HG02642 (cell line): ENCODE measurements around the gene VPS51.

Experiments used
- ATAC-seq: cut with Tn5 transposase; IDR thresholded peaks from one replicate; pipeline ENCODE4 v1.9.1; 2021; ENCODE audit warnings: mild to moderate bottlenecking; ENCODE audit not compliant: unreplicated experiment, poor library complexity

The VPS51 gene

DNA sequence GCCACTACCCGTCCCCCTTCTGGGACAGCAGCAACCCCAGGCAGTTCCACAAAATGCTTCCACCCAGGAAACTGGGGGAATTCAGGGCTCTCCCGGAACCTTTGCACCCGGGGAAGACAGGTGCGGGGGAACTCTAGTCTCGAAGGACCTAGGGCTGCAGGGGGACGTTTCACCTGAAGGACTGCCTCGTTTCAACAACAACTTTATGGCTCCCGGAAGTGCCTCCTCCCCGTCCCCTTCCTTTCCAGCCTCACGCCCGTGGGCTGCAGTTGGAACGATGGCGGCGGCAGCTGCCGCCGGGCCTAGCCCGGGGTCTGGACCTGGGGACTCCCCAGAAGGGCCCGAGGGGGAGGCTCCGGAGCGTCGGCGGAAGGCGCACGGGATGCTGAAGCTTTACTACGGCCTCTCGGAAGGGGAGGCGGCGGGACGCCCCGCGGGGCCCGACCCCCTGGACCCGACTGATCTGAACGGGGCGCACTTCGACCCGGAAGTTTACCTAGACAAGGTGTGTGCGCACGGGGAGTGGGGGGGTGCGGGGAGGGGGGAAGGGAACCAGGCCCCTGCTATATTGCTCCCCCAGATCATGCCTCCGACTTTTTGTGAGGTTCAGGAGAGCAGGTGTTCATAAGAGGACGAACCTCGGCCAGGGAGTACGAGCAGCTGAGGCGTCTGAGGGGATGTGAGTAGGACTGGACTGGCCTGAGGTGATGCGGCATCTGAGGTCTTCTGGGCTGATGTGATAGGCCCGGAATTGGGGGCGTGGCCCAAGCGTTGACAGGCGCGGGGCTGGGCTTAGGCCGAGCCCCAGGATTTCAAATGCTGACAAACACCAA, at the start of gene VPS51:
Gene VPS51 (plus strand): TSS at position 241 of the 833 bp plus-strand sequence. CDS start 37 bp downstream, at position 278.
- peak; percentile 81 for ATAC-seq

- no peak for ATAC-seq
These were observed 48.2 kb upstream of the VPS51 start for GRCh38 chr11:65047581-65048422.

DNA sequence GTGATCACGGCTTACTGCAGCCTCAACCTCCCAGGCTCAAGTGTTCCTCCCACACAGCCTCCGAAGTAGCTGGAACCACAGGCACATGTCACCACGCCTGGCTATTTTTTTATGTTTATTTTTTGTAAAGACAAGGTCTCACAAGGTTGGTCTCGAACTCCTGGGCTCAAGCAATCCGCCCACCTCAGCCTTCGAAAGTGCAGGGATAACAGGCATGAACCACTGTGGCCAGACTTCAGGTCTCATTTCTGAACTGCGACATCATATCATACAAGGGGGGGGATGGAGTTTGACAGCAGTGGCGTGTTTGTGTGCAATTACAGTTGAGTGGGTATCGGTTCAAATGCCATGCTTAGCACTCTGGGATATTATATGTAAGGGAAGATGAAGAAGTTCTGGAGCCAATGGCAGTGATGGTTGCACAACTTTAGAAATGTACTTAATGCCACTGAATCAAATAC, 44.6 kb upstream of the VPS51 start:
- ATAC-seq = no peak

- ATAC-seq = no peak
These were observed 42.0 kb upstream of the VPS51 start for GRCh38 chr11:65053827-65054508.

DNA sequence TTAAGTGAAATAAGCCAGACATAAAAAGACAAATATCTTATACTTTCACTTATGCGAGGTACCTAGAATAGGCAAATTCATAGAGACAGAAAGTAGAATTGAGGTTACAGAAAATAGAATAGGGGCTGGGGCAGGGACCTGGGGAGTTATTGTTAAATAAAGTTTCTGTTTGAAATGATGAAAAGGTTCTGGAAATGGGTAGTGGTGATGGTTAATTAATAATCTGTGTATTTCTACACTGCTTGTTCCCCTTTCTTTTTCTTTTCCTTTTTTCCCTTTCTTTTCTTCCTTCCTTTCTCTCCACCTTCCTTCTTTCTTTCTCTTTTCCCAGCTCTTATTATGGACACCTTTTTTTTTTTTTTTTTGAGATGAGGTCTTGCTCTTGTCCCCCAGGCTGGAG, 40.5 kb upstream of the VPS51 start:
- no peak for ATAC-seq

DNA sequence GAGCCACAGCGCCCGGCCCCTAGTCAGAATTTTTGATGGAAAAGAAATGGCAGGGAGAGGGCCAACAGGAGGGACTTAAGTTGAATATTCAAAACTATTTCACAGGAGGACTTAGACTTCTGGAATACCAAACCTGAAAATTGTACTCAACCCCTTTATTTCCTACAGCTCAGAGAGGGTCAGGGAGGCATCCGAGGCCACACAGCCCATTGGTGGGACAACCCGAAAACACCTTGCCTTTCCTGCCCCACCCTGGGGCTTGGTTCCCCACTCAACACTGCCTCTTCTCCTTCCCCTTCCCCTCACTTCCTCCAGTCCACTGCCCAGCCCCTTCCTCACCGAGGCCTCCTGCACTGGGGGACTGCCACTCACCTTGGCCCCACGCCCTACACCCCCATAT, 39.0 kb upstream of the VPS51 start:
- no peak for ATAC-seq

GRCh38 chr11:65057526-65057925, 38.5 kb upstream of the VPS51 start:
- no peak for ATAC-seq

- ATAC-seq = no peak
These were observed 38.0 kb upstream of the VPS51 start for GRCh38 chr11:65058012-65058411.

DNA sequence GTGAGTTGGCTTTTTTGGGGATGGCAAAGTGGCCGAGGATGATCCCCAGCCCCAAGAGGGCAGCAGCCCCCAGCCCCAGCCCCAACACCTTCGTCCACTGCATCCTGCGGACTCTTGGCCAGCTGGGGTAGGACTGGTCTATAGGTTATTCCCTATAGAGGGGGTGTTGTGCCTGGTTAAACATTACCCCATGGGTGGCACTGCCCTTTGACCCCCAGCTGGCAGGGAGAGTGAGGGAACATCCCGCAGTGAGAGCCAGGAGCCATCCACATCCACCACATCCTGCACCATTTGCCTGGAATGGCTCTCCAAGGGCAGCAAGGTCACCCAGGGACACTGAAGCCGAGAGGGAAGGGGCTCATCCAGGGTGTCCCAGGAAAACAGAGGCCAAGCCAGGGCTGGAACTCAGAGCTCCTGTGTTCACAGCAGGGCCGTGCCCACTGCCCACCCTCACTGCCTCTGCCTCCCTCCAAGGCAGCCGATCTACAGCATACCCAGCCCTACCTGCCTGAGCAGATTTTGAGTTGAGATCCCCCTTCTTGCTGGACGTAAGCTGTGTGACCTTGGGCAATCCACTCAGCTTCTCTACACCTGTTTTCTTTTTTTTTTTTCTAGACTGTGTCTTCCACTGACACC, 37.5 kb upstream of the VPS51 start, which contains the start of gene NAALADL1:
Gene NAALADL1 (minus strand): TSS at position 135 of the 636 bp plus-strand sequence. CDS start 32 bp downstream, at position 103.
- no peak for ATAC-seq

- ATAC-seq = no peak
These were observed 36.5 kb upstream of the VPS51 start for GRCh38 chr11:65059523-65059922.

DNA sequence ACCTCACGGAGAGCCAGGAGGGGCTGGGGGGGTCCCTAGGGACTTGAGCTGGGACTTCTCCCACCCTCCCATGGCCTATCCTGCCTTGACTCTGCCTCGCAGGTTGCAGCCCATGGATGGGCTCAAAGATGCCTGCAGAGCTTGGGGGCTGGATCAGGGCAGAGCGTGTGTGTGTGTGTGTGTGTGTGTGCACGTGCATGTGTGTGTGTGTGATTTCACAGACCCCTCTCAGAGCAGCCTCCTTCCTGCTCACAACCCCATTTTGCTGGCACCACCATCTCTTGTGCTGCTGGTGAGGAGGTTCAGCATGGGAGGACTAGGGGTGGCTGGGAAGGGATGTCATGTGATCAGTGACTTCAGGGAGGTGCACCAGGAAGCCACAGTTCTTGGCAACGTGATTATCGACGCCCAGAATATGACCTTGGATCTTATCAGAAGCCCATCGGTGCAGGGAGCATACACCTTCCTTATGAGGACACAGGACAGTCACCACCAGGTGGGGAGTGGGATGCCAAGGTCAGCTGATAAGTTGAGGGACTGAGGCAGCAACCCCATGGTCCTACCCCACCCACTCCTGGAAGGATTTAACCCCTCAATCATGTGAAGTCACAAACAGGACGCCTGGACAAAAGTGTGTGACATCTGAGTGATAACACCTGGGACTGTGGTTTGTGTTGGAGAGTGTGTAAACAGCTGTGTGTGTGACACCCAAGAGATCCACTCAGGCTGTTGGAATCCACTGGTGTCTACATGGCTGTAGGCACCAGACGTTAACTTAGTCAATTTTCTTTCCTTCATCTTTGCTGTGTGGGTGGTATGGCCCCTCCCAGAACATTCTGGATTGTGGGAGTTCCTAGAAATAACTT, 35.8 kb upstream of the VPS51 start:
- ATAC-seq = no peak

DNA sequence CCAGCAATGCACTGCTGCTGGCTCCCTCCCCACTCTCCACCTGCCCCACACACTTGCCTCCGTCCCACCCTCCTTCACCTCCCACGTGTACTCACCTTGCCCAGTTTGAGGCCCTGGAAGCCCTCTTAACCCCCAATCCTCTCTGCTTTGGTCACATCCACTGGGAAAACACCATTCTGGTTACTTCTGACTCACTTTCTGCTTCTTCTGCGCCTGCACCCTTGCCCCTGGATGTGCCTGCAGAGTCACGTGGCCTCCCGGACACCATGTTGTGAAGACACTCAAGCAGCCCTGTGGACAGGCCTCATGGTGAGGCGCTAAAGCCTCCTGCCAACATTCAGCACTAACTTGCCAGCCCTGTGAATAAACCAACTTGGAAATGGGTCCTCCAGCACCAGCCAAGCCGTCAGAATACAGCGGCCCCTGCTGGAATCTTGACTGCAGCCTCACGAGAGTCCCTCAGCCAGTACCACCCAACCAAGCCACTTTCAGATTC, 35.1 kb upstream of the VPS51 start:
- ATAC-seq = no peak

GRCh38 chr11:65063532-65063931, 32.5 kb upstream of the VPS51 start:
- no peak for ATAC-seq

DNA sequence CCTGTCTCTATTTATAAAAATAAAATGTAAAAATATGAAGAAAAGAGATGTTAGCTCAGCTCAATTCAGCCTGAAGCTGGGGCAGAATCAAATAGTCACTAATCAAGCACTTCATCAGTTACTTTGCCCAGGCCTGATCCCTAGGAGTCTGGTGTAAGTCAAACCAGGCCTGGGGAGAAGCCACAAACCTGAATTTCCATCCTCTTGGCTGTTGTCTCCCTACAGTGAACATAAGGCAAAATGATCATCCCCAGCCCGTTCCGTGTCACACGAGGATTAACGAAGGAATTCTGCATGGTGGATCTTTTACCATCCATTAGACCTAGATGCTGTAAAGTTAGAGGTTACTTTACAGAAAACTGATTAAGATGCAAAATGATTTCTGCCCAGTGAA, 31.2 kb upstream of the VPS51 start:
- no peak for ATAC-seq

- no peak for ATAC-seq
These were observed 30.2 kb upstream of the VPS51 start for GRCh38 chr11:65065851-65066250.

DNA sequence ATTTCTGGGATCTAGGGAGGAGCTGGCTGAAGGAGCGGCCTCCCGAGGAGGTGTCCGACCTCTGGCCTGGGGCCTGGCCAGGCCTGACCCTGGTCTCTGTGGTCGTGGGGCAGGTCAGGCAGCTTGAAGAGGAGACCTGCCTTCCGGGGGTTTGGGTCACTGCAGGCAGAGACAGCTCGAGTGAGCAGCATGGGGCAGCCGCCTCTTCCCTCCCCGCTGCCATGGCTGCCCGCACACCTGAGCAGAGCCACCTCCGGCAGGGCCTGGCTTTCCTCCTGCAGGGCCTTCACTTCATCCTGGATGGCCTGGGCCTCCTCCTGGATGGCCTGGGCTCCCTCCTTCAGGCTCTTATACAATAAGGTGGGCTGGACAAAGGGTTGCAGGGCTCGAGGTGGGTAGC, 29.7 kb upstream of the VPS51 start:
- no peak for ATAC-seq

DNA sequence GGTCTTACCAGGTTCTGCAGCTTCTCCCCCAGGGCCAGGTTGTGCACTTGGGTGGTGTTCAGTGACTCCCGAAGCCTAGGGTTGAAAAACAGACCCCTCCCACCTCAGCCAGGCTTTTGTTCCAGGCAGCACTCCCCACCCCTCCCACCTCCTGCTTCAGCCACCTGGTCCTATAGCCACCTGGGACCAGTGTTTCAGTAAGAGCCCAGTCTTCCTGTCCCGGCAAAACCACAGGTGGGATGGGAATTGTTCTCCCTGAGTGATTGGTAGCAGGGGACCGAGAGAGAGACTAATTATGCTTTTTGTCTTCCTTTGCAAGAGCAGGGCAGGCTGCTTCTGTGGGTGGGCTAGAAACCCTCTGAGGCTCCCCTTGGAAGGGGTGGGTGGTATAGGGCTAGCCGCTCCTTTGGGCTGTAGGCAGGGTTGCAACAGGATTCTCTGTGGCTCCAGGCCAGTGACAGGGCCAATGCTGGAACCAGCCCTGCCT, 29.2 kb upstream of the VPS51 start:
- no peak for ATAC-seq

- ATAC-seq = no peak
These were observed 28.6 kb upstream of the VPS51 start for GRCh38 chr11:65067446-65067845.

GRCh38 chr11:65069217-65069616, 26.8 kb upstream of the VPS51 start:
- ATAC-seq = no peak
